Esophagus squamous epithelium (tissue), 4 donors: ENCODE measurements around the gene MCC.

Experiments
- POLR2A ChIP-seq, 4 donors: fragments of 450-650 bp; IDR thresholded peaks; one replicate each; pipeline ENCODE4 v1.6.1; 2017; ENCODE audit warnings: antibody characterized with exemption in 4 of 4, mild to moderate bottlenecking in 4 of 4, moderate library complexity in 3 of 4
- TF ChIP-seq, protein P1 (sequence below), 6 experiments: fragments of 450-650 bp in 4 of 6; fragments of 200-600 bp in 2 of 6; sonication (generic) in 2 of 6; IDR thresholded peaks; one replicate each; pipeline ENCODE4 v1.5.1; 2016 to 2019; ENCODE audit warnings: antibody characterized with exemption in 6 of 6, mild to moderate bottlenecking in 4 of 6, moderate library complexity in 4 of 6

- TF ChIP-seq, protein P1, sequence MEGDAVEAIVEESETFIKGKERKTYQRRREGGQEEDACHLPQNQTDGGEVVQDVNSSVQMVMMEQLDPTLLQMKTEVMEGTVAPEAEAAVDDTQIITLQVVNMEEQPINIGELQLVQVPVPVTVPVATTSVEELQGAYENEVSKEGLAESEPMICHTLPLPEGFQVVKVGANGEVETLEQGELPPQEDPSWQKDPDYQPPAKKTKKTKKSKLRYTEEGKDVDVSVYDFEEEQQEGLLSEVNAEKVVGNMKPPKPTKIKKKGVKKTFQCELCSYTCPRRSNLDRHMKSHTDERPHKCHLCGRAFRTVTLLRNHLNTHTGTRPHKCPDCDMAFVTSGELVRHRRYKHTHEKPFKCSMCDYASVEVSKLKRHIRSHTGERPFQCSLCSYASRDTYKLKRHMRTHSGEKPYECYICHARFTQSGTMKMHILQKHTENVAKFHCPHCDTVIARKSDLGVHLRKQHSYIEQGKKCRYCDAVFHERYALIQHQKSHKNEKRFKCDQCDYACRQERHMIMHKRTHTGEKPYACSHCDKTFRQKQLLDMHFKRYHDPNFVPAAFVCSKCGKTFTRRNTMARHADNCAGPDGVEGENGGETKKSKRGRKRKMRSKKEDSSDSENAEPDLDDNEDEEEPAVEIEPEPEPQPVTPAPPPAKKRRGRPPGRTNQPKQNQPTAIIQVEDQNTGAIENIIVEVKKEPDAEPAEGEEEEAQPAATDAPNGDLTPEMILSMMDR (IDR thresholded peaks at IDR 0.05), result no peak
- TF ChIP-seq POLR2A (IDR thresholded peaks at IDR 0.05), result no peak
Observed at GRCh38 chr5:113508756-113509155, 20.5 kb upstream of the MCC start.
